ENCODE measurements around the gene KIF5A.

DNA sequence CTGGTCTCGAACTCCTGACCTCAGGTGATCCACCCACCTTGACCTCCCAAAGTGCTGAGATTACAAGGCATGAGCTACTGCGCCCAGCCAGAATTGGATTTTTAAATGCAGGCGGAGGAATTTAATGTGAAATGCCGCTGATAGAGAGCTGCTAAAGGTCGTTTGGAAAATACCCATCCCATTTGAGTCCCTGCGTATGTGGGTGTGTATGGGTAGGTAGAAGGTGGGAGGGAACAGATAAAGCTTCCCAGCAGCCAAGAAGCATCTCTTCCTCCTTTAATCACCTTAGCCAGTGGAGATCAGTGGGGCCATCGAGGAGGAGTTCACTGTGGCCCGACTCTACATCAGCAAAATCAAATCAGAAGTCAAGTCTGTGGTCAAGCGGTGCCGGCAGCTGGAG lies 25.0 kb downstream of the KIF5A start:
- TF ChIP-seq POLR2AphosphoS5 (IDR thresholded peaks at IDR 0.05; ENCODE audit: low read depth, low read length) (no peak), TAF1 (IDR thresholded peaks at IDR 0.05; ENCODE audit: borderline replicate concordance, low read depth, low read length) (no peak), POLR2A (IDR thresholded peaks at IDR 0.05; ENCODE audit: low read depth, low read length) (no peak)

Data from GM12892 (cell line).